Measurements from ENCODE around the gene AFAP1. TPM values are rescaled to one million over a fixed set of nuclear protein-coding genes. Genes with fewer than 3 reads are reported as not detected.

AFAP1 gene
- total and polyA plus RNA-seq, 2 of the 8 experiments (the other 6 are each of a cell fraction or from before 2014, with no cell fraction given): 3.6 to 18.2 TPM

DNA sequence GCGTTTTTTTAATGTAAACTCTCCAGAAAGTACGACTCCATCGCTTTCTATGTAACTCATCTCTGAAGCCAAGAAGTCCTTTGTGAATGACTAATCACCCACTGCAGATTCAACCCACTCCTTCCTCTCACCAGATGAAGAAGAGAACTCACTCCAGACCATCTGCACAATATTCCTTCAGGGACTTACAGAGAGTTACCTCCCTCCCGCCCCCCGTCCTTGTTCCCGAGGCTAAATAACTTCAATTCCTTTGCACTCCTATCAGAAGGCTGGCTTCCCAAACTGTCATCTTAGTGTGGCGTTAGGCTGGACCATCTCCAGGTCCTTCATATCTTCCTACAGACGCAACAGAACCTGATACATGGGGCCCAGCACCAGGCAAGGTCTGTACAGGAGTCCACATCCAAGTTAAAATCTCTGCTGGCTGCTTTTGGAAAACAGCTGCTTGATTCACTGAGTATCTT lies 82.4 kb downstream of the AFAP1 start:
- no peaks in the 10 kb centered on the region for H3K23me2 ChIP-seq (ENCODE audit: low read depth, low read length)
- DNase-seq (ENCODE audit: low read depth in 1 of 2, low spot score in 2 of 2) (no peak), FAIRE-seq (no peak)
- H3K14ac ChIP-seq (ENCODE audit: insufficient read length): no peak overlapping the region
- H3K56ac ChIP-seq (replicated peaks; ENCODE audit: insufficient read length, low read depth, low read length): no peak overlapping the region
- H4K5ac ChIP-seq (ENCODE audit: insufficient read length, low read depth, low read length): no peak overlapping the region
- H2AK5ac ChIP-seq (ENCODE audit: low read depth, low read length): no peak overlapping the region
- no peaks in the 10 kb centered on the region for H4K20me1 ChIP-seq (replicated peaks in 1 of 2; ENCODE audit: control insufficient read depth in 1 of 2, insufficient read depth in 2 of 2, low read length in 2 of 2)
- POLR2A ChIA-PET (ENCODE audit: partially characterized antibody): no interaction called here
- H3K4ac ChIP-seq (replicated peaks; ENCODE audit: insufficient read length, low read depth, low read length): no peak overlapping the region
- WGBS, 2 experiments (ENCODE audit: extremely low coverage in 1 of 2, insufficient coverage in 1 of 2, insufficient read length in 1 of 2, insufficient replicate concordance in 2 of 2, low coverage in 1 of 2, low lambda C conversion rate in 2 of 2, missing lambda C conversion rate in 1 of 2): 98% methylated on average over 8 of the region's 8 CpGs; no CpG with 5 or more reads in 1 of the 2 experiments
- H4K91ac ChIP-seq (replicated peaks; ENCODE audit: insufficient read length, low read length): no peak overlapping the region
- no peak overlapping the region for H3K23ac ChIP-seq (ENCODE audit: insufficient read length)
- no peak overlapping the region for H3K18ac ChIP-seq (ENCODE audit: extremely low read depth, low read length)
- 0 out of 2 replicates have a peak overlapping the region, but pooled peaks have one; percentile 55 for H2BK12ac ChIP-seq (ENCODE audit: low read depth, low read length)
- H2BK20ac ChIP-seq (ENCODE audit: low read length): no peak overlapping the region
- peaks cover 5 to 14% (median 9%) of the 10 kb centered on the region in 4 experiments for H3K4me1 ChIP-seq (replicated peaks in 1 of 4; ENCODE audit: control insufficient read depth in 3 of 4, insufficient read depth in 4 of 4, low read length in 3 of 4)
- peak overlapping the region; percentile 57 for H2BK120ac ChIP-seq (replicated peaks; ENCODE audit: low read depth, low read length)
- no peak overlapping the region for H4K8ac ChIP-seq (ENCODE audit: extremely low read depth, insufficient read depth, low read length)
- no peak overlapping the region; a peak in 1 of 8 replicates for H3K4me3 ChIP-seq (ENCODE audit: extremely low read depth in 1 of 4, insufficient read depth in 2 of 4, low read depth in 3 of 4, low read length in 4 of 4)
- H3K27ac ChIP-seq (ENCODE audit: low read depth, low read length): no peak overlapping the region
- H3K27me3 ChIP-seq (replicated peaks in 1 of 4; ENCODE audit: control insufficient read depth in 3 of 4, extremely low read depth in 1 of 4, insufficient read depth in 3 of 4, low read length in 3 of 4): no peaks in the 10 kb centered on the region
- H3K79me1 ChIP-seq (ENCODE audit: low read depth, low read length): peaks cover 2% of the 10 kb centered on the region; the same call in 1 of the 2 replicates
- 0 out of 2 replicates have a peak overlapping the region, but pooled peaks have one; percentile 53 for H2BK15ac ChIP-seq (ENCODE audit: low read length)
- CTCF ChIA-PET (ENCODE audit: partially characterized antibody): interaction anchor here (1.8 kb wide), 1 partner anchor 13 kb away, joined by 6 read pairs; no protein-coding TSS in a partner anchor
- no peak overlapping the region for H3K4me2 ChIP-seq (ENCODE audit: insufficient read depth in 1 of 2, low read depth in 2 of 2, low read length in 2 of 2)
- no peaks in the 10 kb centered on the region for H3K36me3 ChIP-seq (ENCODE audit: control insufficient read depth in 2 of 4, insufficient read depth in 4 of 4, low read length in 3 of 4)
- 0 out of 4 replicates have a peak, but pooled peaks cover 0 to 2% of the 10 kb centered on the region in 2 experiments for H3K79me2 ChIP-seq (ENCODE audit: control insufficient read depth in 1 of 2, insufficient read depth in 2 of 2, low read length in 2 of 2)
- H2BK5ac ChIP-seq (ENCODE audit: low read depth, low read length): no peak overlapping the region
- H3K9ac ChIP-seq (replicated peaks in 1 of 4; ENCODE audit: extremely low read depth in 1 of 4, low read depth in 3 of 4, low read length in 3 of 4): no peak overlapping the region
- H2AFZ ChIP-seq (ENCODE audit: low read length): no peak overlapping the region
- no peaks in the 10 kb centered on the region for H3K9me3 ChIP-seq (ENCODE audit: insufficient read depth in 2 of 2, low read depth in 1 of 2, low read length in 1 of 2)
- TF ChIP-seq TEAD4 (IDR thresholded peaks at IDR 0.05; ENCODE audit: low read depth, low read length) (no peak), SAP30 (IDR thresholded peaks at IDR 0.05; ENCODE audit: insufficient read depth, insufficient replicate concordance, low read length) (no peak), CHD2 (IDR thresholded peaks at IDR 0.05; ENCODE audit: low read length) (no peak), PHF8 (conservative IDR thresholded peaks at IDR 0.05; ENCODE audit: low read depth, low read length) (no peak), HDAC2 (IDR thresholded peaks at IDR 0.05; ENCODE audit: borderline replicate concordance in 1 of 2, low read depth in 2 of 2, low read length in 2 of 2) (no peak), TCF12 (IDR thresholded peaks at IDR 0.05; ENCODE audit: low read depth, low read length) (no peak), SUZ12 (IDR thresholded peaks at IDR 0.05; ENCODE audit: low read length) (no peak), HDAC6 (IDR thresholded peaks at IDR 0.05; ENCODE audit: low read depth, low read length) (no peak), JUN (IDR thresholded peaks at IDR 0.05; ENCODE audit: low read depth, low read length) (no peak), KDM4A (IDR thresholded peaks at IDR 0.05; ENCODE audit: low read depth, low read length, severe bottlenecking) (no peak), GABPA (IDR thresholded peaks at IDR 0.05; ENCODE audit: borderline replicate concordance, insufficient read depth, low read length) (no peak), BACH1 (IDR thresholded peaks at IDR 0.05; ENCODE audit: low read length) (no peak)
- TF ChIP-seq, protein P1, sequence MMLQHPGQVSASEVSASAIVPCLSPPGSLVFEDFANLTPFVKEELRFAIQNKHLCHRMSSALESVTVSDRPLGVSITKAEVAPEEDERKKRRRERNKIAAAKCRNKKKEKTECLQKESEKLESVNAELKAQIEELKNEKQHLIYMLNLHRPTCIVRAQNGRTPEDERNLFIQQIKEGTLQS (IDR thresholded peaks at IDR 0.05; ENCODE audit: insufficient read depth, low read depth, low read length): no peak

Data from H1 (cell line).